Measurements from ENCODE around the gene LRBA.

DNA sequence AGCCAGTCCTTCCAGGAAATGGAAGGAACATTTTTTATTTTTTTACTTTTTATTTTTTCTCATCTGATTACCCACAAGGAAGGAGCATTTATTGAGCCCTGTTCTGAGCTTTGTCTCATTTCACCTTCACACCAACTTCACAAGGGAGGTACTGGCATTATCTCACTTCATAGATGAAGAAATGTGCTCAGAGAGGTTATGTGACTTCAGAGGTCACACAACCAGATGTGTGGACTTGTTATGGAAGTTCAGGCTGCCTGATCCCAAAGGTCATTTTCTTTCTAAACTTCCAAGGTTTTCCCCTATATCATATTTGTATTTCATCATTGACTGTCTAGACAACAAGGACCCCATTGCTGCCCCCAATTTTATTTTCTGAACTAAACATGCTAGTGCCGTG lies 776.5 kb downstream of the LRBA start:
- TF ChIP-seq, protein P1, sequence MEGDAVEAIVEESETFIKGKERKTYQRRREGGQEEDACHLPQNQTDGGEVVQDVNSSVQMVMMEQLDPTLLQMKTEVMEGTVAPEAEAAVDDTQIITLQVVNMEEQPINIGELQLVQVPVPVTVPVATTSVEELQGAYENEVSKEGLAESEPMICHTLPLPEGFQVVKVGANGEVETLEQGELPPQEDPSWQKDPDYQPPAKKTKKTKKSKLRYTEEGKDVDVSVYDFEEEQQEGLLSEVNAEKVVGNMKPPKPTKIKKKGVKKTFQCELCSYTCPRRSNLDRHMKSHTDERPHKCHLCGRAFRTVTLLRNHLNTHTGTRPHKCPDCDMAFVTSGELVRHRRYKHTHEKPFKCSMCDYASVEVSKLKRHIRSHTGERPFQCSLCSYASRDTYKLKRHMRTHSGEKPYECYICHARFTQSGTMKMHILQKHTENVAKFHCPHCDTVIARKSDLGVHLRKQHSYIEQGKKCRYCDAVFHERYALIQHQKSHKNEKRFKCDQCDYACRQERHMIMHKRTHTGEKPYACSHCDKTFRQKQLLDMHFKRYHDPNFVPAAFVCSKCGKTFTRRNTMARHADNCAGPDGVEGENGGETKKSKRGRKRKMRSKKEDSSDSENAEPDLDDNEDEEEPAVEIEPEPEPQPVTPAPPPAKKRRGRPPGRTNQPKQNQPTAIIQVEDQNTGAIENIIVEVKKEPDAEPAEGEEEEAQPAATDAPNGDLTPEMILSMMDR (IDR thresholded peaks at IDR 0.05): no peak
- TF ChIP-seq POLR2A (IDR thresholded peaks at IDR 0.05): no peak

Data from testis (tissue), 2 donors.